GM13976 (cell line): ENCODE data around the gene RASGRP4.

Experiments
- DNase-seq: peaks from one replicate; pipeline ENCODE4 v3.0.0; 2012; ENCODE audit warnings: low spot score
- CTCF ChIP-seq: IDR thresholded peaks from 2 replicates; pipeline ENCODE4 v1.5.1; 2012; ENCODE audit warnings: borderline replicate concordance, mild to moderate bottlenecking; ENCODE audit not compliant: insufficient read depth; ENCODE audit errors: extremely low read depth, missing control alignments, control extremely low read depth
- in situ Hi-C: fragments of 300-500 bp; cut with MboI; formaldehyde crosslinking; loops from one replicate; pipeline ENCODE4 v1.12.0; 2022; ENCODE audit warnings: low sequenced_read_pairs, mixed read lengths, inconsistent platforms; ENCODE audit not compliant: unreplicated experiment

RASGRP4 gene

GRCh38 chr19:38457202-38457601 lies 31.2 kb upstream of the RASGRP4 start:
- DNase-seq, result no peak
- TF ChIP-seq CTCF, result no peak
- in situ Hi-C loops, result no loop called here

- in situ Hi-C loops, result no loop called here
- TF ChIP-seq CTCF, result no peak
- no peak for DNase-seq
Measured at GRCh38 chr19:38455031-38455430, 29.0 kb upstream of the RASGRP4 start.

- in situ Hi-C loops, result no loop called here
- TF ChIP-seq CTCF, result no peak
- DNase-seq, result no peak
Measured at GRCh38 chr19:38453596-38453995, 27.6 kb upstream of the RASGRP4 start.

GRCh38 chr19:38452430-38453366 lies 26.7 kb upstream of the RASGRP4 start:
- no peak for DNase-seq
- no peak for TF ChIP-seq CTCF
- in situ Hi-C loops, result no loop called here

GRCh38 chr19:38451629-38452028 lies 25.6 kb upstream of the RASGRP4 start:
- in situ Hi-C loops, result no loop called here
- no peak for TF ChIP-seq CTCF
- DNase-seq, result no peak

- in situ Hi-C loops, result no loop called here
- TF ChIP-seq CTCF, result no peak
- no peak for DNase-seq
Measured at GRCh38 chr19:38451036-38451435, 25.0 kb upstream of the RASGRP4 start.
